Activated CD8-positive, alpha-beta memory T cell treated with anti-CD3 and anti-CD28 coated beads for 36 hours (primary cell): Measurements from ENCODE around the gene ANGPT4. TPM values are rescaled to one million over a fixed set of nuclear protein-coding genes. Genes with fewer than 3 reads are reported as not detected.

Experiments used
- CTCF ChIA-PET: fragments of 350-600 bp; sonication (Branson Sonifier 250); formaldehyde crosslinking; loops from one replicate; lab custom pipeline; 2021; ENCODE audit warnings: antibody characterized with exemption; lab: Charles Lee
- POLR2A ChIA-PET: fragments of 350-600 bp; sonication (Branson Sonifier 250); formaldehyde crosslinking; loops from one replicate; lab custom pipeline; 2021; ENCODE audit warnings: antibody characterized with exemption; lab: Charles Lee
- total RNA-seq, 2 experiments: library from RNA; stranded (reverse); gene quantifications; one replicate each; pipeline ENCODE4 v1.2.3, GENCODE V29; 2021

ANGPT4 gene
- total RNA-seq, 2 experiments from 2014 or later = not detected

DNA sequence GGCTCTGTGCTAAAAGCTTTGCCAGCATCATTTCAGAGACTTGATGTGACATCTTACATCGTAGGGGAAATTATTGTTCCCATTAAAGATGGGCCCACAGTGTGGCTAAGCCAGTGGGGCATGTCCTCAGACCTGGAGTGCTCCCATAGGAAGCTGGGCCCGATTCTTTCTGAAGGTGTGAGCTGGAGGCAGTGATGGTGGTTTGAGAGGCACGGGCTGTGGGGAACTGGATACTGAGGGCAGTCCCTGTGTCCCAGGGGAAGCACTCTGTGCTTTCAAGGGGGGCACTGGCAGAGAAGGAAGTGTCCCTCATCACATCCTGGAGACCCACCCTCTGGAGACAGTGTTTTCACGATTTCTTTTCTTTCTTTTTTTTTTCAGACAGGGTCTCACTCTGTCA, 91.2 kb downstream of the ANGPT4 start:
- POLR2A ChIA-PET = no interaction called here

DNA sequence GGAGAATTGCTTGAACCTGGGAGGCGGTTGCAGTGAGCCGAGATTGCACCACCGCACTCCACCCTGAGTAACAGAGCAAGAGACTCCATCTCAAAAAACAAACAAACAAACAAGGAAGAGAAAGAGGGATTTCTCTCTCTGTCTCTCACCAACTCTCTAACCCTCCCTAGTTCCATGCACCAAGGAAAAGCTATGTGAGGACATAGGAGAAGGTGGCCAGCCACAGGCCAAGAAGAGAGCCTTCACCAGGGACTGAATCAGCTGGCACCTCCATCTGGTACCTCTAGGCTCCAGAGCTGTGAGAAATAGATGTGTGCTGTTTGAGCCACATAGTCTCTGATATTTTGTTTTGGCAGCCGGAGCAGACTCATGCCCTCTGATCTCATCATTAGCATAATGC, 91.6 kb downstream of the ANGPT4 start:
- ChIA-PET CTCF (interaction anchor here (0.7 to 0.8 kb wide), 2 partner anchors 69 to 132 kb away, joined by 3 read pairs; no protein-coding TSS in a partner anchor), POLR2A (no interaction called here)

More for the DNA sequence above, 91.2 kb downstream of the ANGPT4 start:
- CTCF ChIA-PET = interaction anchor here (0.7 to 0.8 kb wide), 2 partner anchors 69 to 132 kb away, joined by 3 read pairs; no protein-coding TSS in a partner anchor

DNA sequence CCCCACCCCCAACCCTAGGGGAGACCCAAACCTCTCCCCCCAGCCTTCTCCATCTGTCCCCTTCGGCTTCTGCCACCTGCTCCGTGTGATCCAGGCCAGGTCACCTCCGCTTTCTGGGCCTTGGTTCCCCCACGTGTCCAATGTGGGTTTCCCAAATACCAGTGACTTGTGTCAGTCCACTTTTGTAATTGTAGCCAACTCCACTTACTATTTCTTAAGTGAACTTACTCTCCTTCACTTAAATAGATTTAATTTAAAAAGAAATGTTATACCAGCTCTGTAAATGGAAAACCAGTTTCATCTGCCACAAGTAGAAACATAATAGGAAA, 92.6 kb downstream of the ANGPT4 start:
- ChIA-PET CTCF (interaction anchor here (0.5 kb wide), 1 partner anchor 1675 kb away, joined by 4 read pairs; no protein-coding TSS in a partner anchor), POLR2A (no interaction called here)

DNA sequence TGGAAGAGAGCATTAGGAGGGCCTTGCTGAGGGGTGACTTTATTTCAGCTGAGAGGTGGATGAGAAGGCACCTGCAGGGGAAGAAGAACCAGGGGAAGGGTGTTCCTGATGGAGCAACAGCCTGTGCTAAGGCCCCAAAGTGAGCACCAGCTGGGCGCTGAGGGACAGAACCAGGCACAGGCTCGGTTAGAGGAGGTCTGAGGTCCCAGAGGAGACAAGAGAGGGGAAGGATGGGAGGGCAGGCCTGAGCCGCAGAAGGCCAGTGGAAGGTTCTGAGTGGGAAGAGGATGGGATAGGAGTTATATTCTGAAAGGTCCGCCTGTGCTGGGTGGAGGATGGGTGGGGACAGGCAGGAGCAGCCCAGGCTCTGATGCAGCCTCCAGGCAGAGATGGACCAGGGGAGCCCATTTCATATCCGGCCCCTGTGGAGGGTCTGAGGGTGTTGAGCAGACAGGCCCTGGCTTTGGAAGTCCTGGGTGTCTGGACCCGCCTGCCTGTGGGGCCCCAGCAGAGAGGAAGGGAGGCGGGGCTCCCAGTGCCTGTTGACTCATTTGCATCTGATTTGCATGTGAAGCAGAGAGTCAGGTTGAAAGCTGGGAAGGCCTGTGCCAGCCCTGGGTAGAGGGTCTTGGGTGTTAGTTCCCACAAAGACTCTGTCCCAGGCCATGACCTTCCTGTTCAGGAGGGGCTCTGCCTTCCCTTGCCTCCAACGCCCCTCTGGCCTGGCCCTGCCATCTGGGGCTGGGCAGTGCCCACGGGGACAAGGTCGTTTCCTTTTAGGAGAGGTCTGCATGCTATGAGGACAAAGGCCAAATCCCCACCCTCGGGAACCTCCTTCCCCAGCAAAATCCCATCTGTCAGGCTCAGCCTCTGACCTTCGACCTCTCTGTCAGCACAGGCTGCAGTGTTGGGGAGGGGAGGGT, 93.2 kb downstream of the ANGPT4 start:
- ChIA-PET CTCF (interaction anchor here (0.5 to 8.5 kb wide), 3 partner anchors 133 to 1676 kb away, joined by 3 to 107 read pairs (median 4); no protein-coding TSS in a partner anchor), POLR2A (no interaction called here)

- CTCF ChIA-PET = interaction anchor here (8.5 kb wide), 1 partner anchor 134 kb away, joined by 107 read pairs; no protein-coding TSS in a partner anchor
- POLR2A ChIA-PET = no interaction called here
These were observed 94.4 kb downstream of the ANGPT4 start for GRCh38 chr20:821731-822065.

- CTCF ChIA-PET = interaction anchor here (8.5 kb wide), 1 partner anchor 135 kb away, joined by 107 read pairs; no protein-coding TSS in a partner anchor
- POLR2A ChIA-PET = no interaction called here
These were observed 94.9 kb downstream of the ANGPT4 start for GRCh38 chr20:821046-821730.

DNA sequence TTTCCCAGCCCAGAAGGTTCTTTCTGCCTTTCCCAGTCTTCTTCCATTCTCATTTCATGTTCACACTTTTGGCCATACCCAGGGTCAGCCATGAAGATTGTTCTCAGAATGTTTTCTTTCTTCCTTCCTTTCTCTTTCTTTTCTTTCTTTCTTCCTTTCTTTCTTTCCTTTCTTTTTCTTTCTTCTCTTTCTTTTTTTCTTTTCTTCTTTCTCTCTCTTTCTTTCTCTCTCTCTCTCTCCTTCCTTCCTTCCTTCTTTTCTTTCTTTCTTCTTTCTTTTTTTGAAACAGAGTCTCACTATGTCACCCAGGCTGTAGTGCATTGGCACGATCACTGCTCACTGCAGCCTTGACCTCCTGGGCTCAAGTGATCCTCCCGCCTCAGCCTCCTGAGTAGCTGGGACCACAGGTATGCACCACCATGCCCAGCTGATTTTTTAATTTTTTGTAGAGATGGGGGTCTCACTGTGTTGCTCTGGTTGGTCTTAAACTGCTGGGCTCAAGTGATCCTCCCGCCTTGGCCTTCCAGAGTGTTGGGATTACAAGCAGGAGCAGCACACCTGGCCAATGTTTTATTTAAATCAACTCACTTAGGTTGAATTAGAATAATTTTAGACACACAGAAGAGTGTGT, 95.7 kb downstream of the ANGPT4 start:
- ChIA-PET CTCF (interaction anchor here (8.5 kb wide), 1 partner anchor 135 kb away, joined by 107 read pairs; no protein-coding TSS in a partner anchor), POLR2A (no interaction called here)

Other genes with a start within 250 kb of the ANGPT4 start
- gene SCRT2, start 240.5 kb downstream of the ANGPT4 start, total RNA-seq = not detected
- not detected for gene SLC52A3, start 147.8 kb downstream of the ANGPT4 start, total RNA-seq
- 10 to 100 TPM; 13.2 to 14.1 TPM for gene FAM110A, start 82.6 kb downstream of the ANGPT4 start, total RNA-seq
- not detected for gene RSPO4, start 86.0 kb upstream of the ANGPT4 start, total RNA-seq
- 100 to 1,000 TPM; 174 to 178 TPM for gene PSMF1, start 202.3 kb upstream of the ANGPT4 start, total RNA-seq